ENCODE data around the gene MLLT10. TPM values are rescaled to one million over a fixed set of nuclear protein-coding genes. Genes with fewer than 3 reads are reported as not detected.

The MLLT10 gene
- polyA plus RNA-seq, 4 donors: 42.4 to 49.3 (median 47.3) TPM

DNA sequence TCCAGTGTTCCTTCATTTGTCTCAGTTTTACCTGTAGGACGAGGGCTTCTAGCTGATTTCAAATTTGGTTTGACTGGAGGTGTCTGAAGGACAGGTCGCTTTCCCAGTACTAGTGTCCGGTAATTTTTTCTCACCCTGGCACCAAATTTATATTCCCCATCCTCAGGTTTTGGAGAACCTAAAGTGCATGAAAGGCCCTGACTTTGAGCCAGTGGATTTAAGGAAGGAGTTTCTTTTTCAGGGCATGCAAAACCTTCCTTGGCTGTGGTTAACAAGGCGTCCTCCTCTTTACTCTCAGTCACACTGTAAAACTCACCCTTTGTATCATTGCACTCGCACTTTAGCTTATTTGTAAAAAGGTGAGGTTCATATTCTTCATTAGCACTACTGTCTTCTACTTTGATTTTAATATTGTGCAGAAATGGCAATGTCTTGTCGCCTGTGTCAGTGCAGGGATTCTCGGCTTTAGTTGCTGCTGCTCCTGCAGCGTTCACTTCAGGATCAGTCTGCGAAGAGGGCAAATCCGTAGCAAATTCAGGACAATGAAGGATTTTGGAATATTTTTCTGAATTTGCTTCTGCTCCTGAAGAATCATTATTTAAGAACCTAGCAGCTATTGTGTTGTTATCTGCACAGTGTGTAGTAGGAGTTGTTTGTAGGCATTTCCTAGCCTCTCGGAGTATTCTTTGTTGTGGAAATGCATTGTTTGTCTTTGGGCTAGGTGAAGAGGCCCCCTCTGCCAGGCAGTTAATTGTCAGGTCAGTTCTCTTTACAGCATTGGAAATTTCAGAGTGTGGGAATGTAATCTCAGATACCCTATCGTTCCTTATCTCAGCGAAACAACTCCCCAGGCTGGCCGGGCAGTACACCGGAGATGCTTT is 18.4 kb upstream of the MLLT10 start:
- peak in 1 of 4 donors; percentile 27 for DNase-seq (ENCODE audit: low read depth in 4 of 4, low spot score in 3 of 4)

DNA sequence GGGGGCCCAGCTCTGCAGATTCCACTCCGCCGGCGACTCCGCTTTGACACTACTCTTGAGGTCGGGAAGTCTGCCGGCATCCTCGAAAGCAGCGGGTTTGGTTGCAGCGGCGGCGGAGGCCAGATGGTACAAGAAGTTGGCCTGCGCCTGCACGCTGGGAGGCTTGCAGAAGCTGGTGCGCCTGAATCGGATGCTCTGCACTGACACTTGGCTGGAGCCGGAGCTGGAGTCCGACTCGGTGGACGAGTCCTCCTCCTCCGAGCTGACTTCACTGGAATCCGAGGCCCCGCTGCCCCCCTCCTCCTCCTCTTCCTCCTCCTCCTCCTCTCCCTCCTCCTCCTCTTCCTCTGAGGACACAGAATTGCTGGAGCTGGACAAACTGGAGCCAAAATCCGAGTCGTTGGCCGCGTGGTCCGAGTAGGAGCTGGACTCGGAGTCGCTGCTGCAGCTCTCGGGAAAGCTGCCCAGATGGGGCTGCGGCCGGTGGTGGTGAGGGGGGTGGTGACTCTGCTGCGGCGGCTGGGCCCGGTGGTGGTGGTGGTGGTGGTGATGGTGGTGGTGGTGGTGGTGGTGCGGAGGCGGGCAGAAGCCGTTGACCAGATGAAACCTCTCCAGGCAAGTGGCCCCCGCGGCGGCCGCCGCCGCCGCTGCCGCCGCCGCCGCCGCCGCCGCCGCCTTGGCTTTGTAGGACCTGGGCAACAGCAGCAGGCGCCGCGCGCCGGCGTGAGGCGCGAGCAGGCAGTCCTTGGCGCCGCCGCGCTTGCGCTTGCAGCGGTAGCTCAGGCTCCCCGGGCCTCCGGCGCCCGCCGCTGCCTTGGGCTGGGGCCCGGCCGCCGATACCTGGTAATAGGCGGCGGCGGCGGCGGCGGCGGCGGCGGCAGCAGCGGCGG is 17.5 kb upstream of the MLLT10 start:
- no peak for DNase-seq (ENCODE audit: low read depth in 4 of 4, low spot score in 3 of 4)

GRCh38 chr10:21517134-21518031 is 16.6 kb upstream of the MLLT10 start:
- peak in 1 of 4 donors; percentile 40 for DNase-seq (ENCODE audit: low read depth in 4 of 4, low spot score in 3 of 4)

GRCh38 chr10:21518149-21518640 is 15.8 kb upstream of the MLLT10 start:
- DNase-seq (ENCODE audit: low read depth in 4 of 4, low spot score in 3 of 4): peak in 1 of 4 donors; percentile 87

DNA sequence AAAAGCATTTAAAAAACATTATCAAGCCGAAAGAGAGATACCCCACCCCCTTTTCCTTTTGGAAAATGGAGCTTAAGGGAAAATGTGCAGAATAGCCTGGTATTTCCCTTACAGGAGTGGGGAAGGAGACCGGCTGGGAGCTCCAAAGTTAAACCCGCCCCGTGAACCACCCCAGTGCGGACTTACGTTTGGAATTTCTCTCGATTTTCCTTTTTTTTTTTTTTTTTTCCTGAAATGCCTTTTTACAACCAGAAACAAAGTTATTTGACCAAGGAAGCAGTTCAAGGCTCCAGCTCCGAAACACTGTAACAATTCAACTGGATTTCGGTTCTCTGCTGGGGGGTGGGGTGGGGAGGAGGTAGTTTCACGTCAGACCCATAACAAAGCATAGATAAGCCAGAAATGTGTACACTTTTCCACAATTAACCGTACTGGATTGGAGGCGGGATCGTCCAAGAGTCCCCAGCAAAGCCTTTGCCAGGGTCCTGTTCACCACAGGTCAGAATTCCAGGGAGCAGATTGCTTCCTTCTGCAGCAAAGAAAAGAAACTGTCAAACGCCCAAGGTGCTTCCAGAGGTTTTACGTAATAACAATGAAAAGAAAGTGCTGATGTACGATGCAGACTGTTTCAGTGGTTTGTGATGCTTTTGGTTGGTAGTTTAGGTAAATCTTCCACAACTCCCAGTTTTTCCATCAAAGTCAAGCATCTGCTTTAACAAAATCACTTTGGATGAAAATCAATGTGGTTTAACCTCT is 15.2 kb upstream of the MLLT10 start:
- peak in 1 of 4 donors; percentile 47 for DNase-seq (ENCODE audit: low read depth in 4 of 4, low spot score in 3 of 4)

DNA sequence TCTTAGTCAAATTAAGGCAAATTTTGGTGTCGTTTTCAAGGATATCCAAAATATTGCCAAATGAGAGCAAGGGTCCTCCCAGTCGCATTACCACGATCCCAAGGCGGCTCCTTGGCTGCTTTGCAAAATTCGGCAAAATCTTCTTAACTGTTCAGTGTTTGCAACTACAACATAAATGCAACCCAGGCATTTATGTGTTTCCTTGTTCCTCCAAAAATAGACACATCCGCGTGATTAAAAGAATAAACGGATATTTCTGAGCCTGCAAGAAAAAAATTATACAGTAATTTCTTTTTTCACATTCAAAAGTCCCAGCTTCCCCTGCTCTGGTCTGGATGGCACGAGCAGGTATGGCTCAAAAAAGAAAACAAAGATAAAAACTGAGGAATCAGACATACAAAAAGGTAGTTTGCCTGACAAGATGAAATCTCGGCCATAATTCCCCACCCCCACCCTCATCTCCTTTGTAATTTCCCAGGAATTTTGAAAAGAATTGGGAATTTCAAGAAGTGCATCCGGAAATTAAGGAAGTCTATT is 14.6 kb upstream of the MLLT10 start:
- DNase-seq (ENCODE audit: low read depth in 4 of 4, low spot score in 3 of 4): peak in 1 of 4 donors; percentile 27

- DNase-seq (ENCODE audit: low read depth in 4 of 4, low spot score in 3 of 4): peak in 1 of 4 donors; percentile 66
Observed at GRCh38 chr10:21519941-21520436, 14.0 kb upstream of the MLLT10 start.

GRCh38 chr10:21520509-21520908 is 13.5 kb upstream of the MLLT10 start:
- DNase-seq (ENCODE audit: low read depth in 4 of 4, low spot score in 3 of 4): no peak

DNA sequence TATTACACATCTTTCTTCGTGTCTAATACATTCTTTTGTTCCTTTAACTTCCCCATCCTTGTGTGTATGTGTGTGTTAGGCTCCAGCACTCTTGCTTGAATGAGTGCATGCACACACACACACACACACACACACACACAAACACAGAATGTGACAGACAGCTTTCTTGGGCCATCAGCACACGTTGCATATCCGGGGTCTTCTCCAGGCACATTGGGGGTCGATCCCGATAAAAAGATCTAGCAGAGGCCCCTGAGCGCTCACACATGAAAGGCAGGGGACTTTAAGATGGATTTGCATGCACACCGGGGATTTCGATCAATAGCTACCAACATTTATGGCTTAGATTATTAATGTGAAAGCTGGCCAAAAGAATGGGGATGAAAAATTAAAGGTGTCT is 13.1 kb upstream of the MLLT10 start:
- DNase-seq (ENCODE audit: low read depth in 4 of 4, low spot score in 3 of 4): no peak

DNA sequence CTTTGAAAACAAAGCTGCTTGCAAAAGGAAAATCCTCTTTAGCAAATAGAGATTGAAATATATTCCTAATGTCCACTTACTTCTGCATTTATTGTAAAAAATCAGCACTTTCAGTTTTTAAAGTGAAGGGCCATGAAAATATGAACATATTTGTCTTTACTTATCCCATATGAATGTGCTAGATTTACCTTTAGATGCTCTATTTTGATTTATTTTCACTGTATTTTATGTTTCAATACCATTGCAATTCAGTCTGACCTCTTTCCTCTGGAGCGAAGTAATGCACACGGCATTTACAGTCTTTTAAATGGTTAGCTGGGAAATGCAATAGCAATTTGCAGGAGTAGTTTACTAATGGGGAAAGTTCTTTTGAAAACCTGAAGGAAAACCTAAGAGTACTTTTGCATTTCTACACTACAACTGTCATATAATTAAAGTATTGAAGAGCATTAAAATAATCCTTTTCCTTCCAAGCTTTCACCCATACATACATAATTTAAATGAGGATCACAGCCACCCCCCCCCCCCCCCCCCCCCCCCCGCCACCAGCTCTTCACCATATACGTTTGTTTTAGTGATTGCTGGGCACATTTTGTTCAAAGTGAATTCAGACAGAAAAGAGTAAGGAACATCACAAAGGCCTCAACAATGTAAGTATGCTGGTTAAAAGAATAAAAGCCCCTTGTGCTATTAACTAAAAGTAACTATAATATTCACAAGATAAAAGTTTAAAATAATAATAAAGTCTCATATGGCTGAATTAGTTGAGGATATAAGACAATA is 12.1 kb upstream of the MLLT10 start:
- no peak for DNase-seq (ENCODE audit: low read depth in 4 of 4, low spot score in 3 of 4)

DNA sequence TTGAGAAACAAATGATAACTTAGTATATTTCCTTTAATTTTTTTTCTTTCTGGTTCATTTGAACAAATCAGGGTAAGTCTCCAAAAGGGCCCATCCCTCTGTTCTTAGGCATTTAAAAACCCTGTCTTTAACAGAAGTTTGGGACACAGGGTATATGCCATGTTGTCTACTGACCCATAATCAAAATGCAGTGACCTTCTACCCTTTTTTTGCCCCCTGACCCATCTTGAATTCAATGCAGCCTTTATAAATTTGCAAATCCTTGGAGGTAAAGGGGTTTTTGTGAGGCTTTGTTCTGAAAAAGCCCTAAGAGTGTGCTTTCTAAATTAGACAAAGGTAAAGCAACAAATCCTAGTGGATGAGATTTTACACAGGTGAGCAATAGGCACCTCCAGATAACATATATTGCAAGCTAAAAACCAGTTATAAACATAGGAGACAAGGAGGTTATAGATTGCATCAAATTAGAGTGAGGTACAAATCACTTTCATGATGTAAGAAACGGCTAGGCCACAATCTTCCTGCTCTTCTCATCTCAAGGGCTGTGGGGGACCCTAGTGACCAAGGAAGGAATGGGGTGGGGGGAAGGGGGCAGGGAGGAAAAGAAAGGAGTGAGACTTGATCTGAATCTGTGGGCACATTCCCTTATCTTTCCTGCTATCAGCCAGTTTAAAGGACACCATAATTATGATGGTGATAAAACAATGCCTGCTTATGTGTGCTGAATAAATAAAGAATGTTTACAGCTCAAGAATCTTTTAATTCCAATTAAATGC is 11.2 kb upstream of the MLLT10 start:
- DNase-seq (ENCODE audit: low read depth in 4 of 4, low spot score in 3 of 4): no peak

DNA sequence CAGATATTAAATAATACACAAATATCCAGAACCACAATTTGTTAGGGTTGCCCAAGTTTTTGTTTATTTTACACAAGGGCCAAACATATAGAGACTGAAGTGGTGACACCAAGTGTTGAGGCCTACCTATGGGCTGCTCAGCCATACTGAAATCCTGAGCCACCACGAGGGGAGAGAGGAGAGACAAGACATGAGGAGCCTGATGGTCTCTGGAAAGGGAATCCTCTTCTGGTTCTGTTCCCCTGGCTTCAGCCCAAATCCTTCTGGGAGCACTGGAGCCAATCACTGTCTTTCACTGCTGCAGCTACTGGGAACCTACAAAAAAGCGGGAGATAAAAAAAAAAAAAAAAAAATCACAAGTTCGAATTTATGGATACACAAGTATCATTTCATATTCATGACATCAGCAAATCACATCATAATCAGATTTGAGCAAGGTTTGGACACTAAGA is 10.4 kb upstream of the MLLT10 start:
- no peak for DNase-seq (ENCODE audit: low read depth in 4 of 4, low spot score in 3 of 4)

DNA sequence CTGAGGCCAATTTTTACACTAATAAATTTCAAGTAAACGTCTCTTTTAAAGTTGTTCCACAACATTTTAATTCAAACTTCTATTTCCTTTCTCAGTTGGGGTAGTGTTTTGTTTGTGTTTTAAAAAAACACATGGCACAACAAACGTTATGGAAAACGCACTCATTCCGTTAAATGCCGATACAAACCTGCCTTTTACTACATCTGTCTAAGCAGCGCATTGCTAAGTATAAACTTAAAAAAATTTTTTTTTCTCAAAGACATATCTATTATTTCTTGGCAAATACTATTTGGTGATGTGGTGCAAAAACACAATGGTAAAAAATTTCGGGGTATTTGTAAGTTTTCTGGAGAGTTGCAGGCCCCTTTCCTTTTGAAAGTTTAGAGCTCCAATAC is 9.9 kb upstream of the MLLT10 start:
- DNase-seq (ENCODE audit: low read depth in 4 of 4, low spot score in 3 of 4): no peak

- no peak for DNase-seq (ENCODE audit: low read depth in 4 of 4, low spot score in 3 of 4)
Observed at GRCh38 chr10:21524526-21525366, 9.3 kb upstream of the MLLT10 start.

- DNase-seq (ENCODE audit: low read depth in 4 of 4, low spot score in 3 of 4): peak in 3 of 4 donors; percentile 90 to 94 (median 91)
Observed at GRCh38 chr10:21525367-21526187, 8.5 kb upstream of the MLLT10 start, which contains the start of gene SKIDA1. Gene SKIDA1 (minus strand): TSS chr10:21525682. CDS start chr10:21517822, 7,860 bp downstream.
